ENCODE measurements around the gene CACNA1A.
"Not testable (repeated sequence)": the region's sequence is repeated elsewhere in the genome, so short reads cannot be mapped to it uniquely, and the experiment has no call there.

CACNA1A gene

GRCh38 chr19:13177584-13177983 lies 328.7 kb downstream of the CACNA1A start:
- H3K9me3 Mint-ChIP-seq; H3K4me3 Mint-ChIP-seq; DNase-seq; H3K27me3 Mint-ChIP-seq; H3K36me3 Mint-ChIP-seq (ENCODE audit: low read depth); H3K27ac Mint-ChIP-seq: not testable (repeated sequence)
- H3K4me1 Mint-ChIP-seq (ENCODE audit: low read depth) = peaks cover 42% of the 10 kb centered on the region

- no peak overlapping the region for H3K4me3 Mint-ChIP-seq
- H3K4me1 Mint-ChIP-seq (ENCODE audit: low read depth) = peaks cover 45% of the 10 kb centered on the region
- H3K27me3 Mint-ChIP-seq = no peaks in the 10 kb centered on the region
- no peaks in the 10 kb centered on the region for H3K9me3 Mint-ChIP-seq
- no peak overlapping the region for H3K27ac Mint-ChIP-seq
- peaks cover 6% of the 10 kb centered on the region for H3K36me3 Mint-ChIP-seq (ENCODE audit: low read depth)
- DNase-seq = no peak
Observed at GRCh38 chr19:13176345-13176744, 329.9 kb downstream of the CACNA1A start.

- peaks cover 6% of the 10 kb centered on the region for H3K36me3 Mint-ChIP-seq (ENCODE audit: low read depth)
- H3K9me3 Mint-ChIP-seq = no peaks in the 10 kb centered on the region
- no peak for DNase-seq
- peak overlapping the region; percentile 84 for H3K4me3 Mint-ChIP-seq
- H3K4me1 Mint-ChIP-seq (ENCODE audit: low read depth) = peaks cover 56% of the 10 kb centered on the region
- peak overlapping the region; percentile 98 for H3K27ac Mint-ChIP-seq
- H3K27me3 Mint-ChIP-seq = no peaks in the 10 kb centered on the region
Observed at GRCh38 chr19:13173139-13173737, 333.0 kb downstream of the CACNA1A start.

GRCh38 chr19:13172346-13173138 lies 333.7 kb downstream of the CACNA1A start:
- no peaks in the 10 kb centered on the region for H3K9me3 Mint-ChIP-seq
- H3K4me3 Mint-ChIP-seq = peak overlapping the region; percentile 84
- H3K27me3 Mint-ChIP-seq = no peaks in the 10 kb centered on the region
- H3K27ac Mint-ChIP-seq = peak overlapping the region; percentile 98
- peaks cover 7% of the 10 kb centered on the region for H3K36me3 Mint-ChIP-seq (ENCODE audit: low read depth)
- H3K4me1 Mint-ChIP-seq (ENCODE audit: low read depth) = peaks cover 60% of the 10 kb centered on the region
- peak; percentile 87 for DNase-seq

- Mint-ChIP-seq H3K4me1 (ENCODE audit: low read depth) (peaks cover 68% of the 10 kb centered on the region), H3K36me3 (ENCODE audit: low read depth) (peaks cover 7% of the 10 kb centered on the region), H3K4me3 (peak overlapping the region; percentile 3), H3K27ac (peak overlapping the region; percentile 98), H3K27me3 (no peaks in the 10 kb centered on the region), H3K9me3 (no peaks in the 10 kb centered on the region)
- no peak for DNase-seq
Observed at GRCh38 chr19:13171146-13171545, 335.1 kb downstream of the CACNA1A start.

GRCh38 chr19:13169769-13170168 lies 336.5 kb downstream of the CACNA1A start:
- no peaks in the 10 kb centered on the region for H3K27me3 Mint-ChIP-seq
- H3K9me3 Mint-ChIP-seq = no peaks in the 10 kb centered on the region
- H3K4me1 Mint-ChIP-seq (ENCODE audit: low read depth) = peaks cover 81% of the 10 kb centered on the region
- H3K4me3 Mint-ChIP-seq = no peak overlapping the region
- H3K27ac Mint-ChIP-seq = peak overlapping the region; percentile 98
- no peak for DNase-seq
- H3K36me3 Mint-ChIP-seq (ENCODE audit: low read depth) = peaks cover 7% of the 10 kb centered on the region

GRCh38 chr19:13166151-13166550 lies 340.1 kb downstream of the CACNA1A start:
- Mint-ChIP-seq H3K4me1 (ENCODE audit: low read depth) (peaks cover 84% of the 10 kb centered on the region), H3K27ac (peak overlapping the region; percentile 98)
- H3K4me3 Mint-ChIP-seq = not testable (repeated sequence)

GRCh38 chr19:13165162-13165997 lies 340.9 kb downstream of the CACNA1A start:
- Mint-ChIP-seq H3K4me3 (peak overlapping the region; percentile 23), H3K9me3 (no peaks in the 10 kb centered on the region), H3K27me3 (no peaks in the 10 kb centered on the region), H3K36me3 (ENCODE audit: low read depth) (peaks cover 1% of the 10 kb centered on the region), H3K4me1 (ENCODE audit: low read depth) (peaks cover 84% of the 10 kb centered on the region), H3K27ac (peak overlapping the region; percentile 98)
- no peak for DNase-seq

More at GRCh38 chr19:13166151-13166550, 340.1 kb downstream of the CACNA1A start:
- H3K9me3 Mint-ChIP-seq; DNase-seq; H3K27me3 Mint-ChIP-seq; H3K36me3 Mint-ChIP-seq (ENCODE audit: low read depth): not testable (repeated sequence)

- Mint-ChIP-seq H3K4me1 (ENCODE audit: low read depth) (peaks cover 81% of the 10 kb centered on the region), H3K27ac (peak overlapping the region; percentile 94), H3K9me3 (no peaks in the 10 kb centered on the region), H3K36me3 (ENCODE audit: low read depth) (peaks cover 1% of the 10 kb centered on the region), H3K27me3 (no peaks in the 10 kb centered on the region), H3K4me3 (peak overlapping the region; percentile 67)
- peak; percentile 67 for DNase-seq
Observed at GRCh38 chr19:13164343-13165161, 341.7 kb downstream of the CACNA1A start.

- DNase-seq = peak; percentile 73
- Mint-ChIP-seq H3K9me3 (no peaks in the 10 kb centered on the region), H3K4me1 (ENCODE audit: low read depth) (peaks cover 73% of the 10 kb centered on the region), H3K27ac (peak overlapping the region; percentile 94), H3K4me3 (peak overlapping the region; percentile 67), H3K27me3 (no peaks in the 10 kb centered on the region), H3K36me3 (ENCODE audit: low read depth) (peaks cover 1% of the 10 kb centered on the region)
Observed at GRCh38 chr19:13163609-13164342, 342.5 kb downstream of the CACNA1A start.

GRCh38 chr19:13162724-13163608 lies 343.3 kb downstream of the CACNA1A start:
- peaks cover 72% of the 10 kb centered on the region for H3K4me1 Mint-ChIP-seq (ENCODE audit: low read depth)
- H3K27me3 Mint-ChIP-seq = no peaks in the 10 kb centered on the region
- peaks cover 1% of the 10 kb centered on the region for H3K36me3 Mint-ChIP-seq (ENCODE audit: low read depth)
- H3K27ac Mint-ChIP-seq = peak overlapping the region; percentile 94
- peak; percentile 91 for DNase-seq
- peak overlapping the region; percentile 80 for H3K4me3 Mint-ChIP-seq
- H3K9me3 Mint-ChIP-seq = no peaks in the 10 kb centered on the region

- H3K27ac Mint-ChIP-seq = peak overlapping the region; percentile 81
- H3K9me3 Mint-ChIP-seq = no peaks in the 10 kb centered on the region
- H3K27me3 Mint-ChIP-seq = no peaks in the 10 kb centered on the region
- DNase-seq = no peak
- peaks cover 73% of the 10 kb centered on the region for H3K4me1 Mint-ChIP-seq (ENCODE audit: low read depth)
- H3K4me3 Mint-ChIP-seq = peak overlapping the region; percentile 18
- peaks cover 2% of the 10 kb centered on the region for H3K36me3 Mint-ChIP-seq (ENCODE audit: low read depth)
Observed at GRCh38 chr19:13160557-13160956, 345.7 kb downstream of the CACNA1A start.

- Mint-ChIP-seq H3K36me3 (ENCODE audit: low read depth) (peaks cover 9% of the 10 kb centered on the region), H3K4me3 (no peak overlapping the region), H3K4me1 (ENCODE audit: low read depth) (peaks cover 67% of the 10 kb centered on the region), H3K27ac (peak overlapping the region; percentile 52), H3K9me3 (no peaks in the 10 kb centered on the region), H3K27me3 (no peaks in the 10 kb centered on the region)
- no peak for DNase-seq
Observed at GRCh38 chr19:13159713-13160112, 346.6 kb downstream of the CACNA1A start.

Data from activated T-cell treated with anti-CD3 and anti-CD28 coated beads, Interleukin-2, amount 50 U/mL, for 24 hours (primary cell).